ENCODE measurements around the gene TMEM203.

TMEM203 gene

GRCh38 chr9:137194909-137195308, 10.5 kb downstream of the TMEM203 start:
- DNase-seq (ENCODE audit: low read depth in 2 of 2): no peak

DNA sequence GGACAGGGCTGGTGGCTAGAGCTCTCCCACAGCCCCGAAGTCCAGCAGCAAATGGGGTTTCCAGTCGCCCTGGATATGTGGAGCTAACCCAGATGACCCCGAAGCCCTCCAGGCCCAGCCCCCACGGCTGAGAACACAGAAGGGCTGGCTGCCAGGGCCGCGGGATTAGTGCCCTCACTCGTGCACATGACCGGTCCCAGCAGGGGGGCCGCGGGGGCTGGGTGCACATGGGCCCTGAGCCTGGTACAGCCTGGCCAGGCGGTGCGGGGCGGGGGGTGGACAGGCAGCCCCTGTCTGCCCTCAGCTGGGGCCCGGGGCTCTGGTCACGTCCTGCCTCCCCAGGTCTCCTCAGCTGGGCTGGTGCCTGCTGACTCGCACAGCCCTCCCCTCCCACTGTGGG, 11.1 kb downstream of the TMEM203 start:
- DNase-seq (ENCODE audit: low read depth in 2 of 2): no peak

GRCh38 chr9:137193771-137194170, 11.7 kb downstream of the TMEM203 start:
- no peak for DNase-seq (ENCODE audit: low read depth in 2 of 2)

- no peak for DNase-seq (ENCODE audit: low read depth in 2 of 2)
Observed at GRCh38 chr9:137192859-137193258, 12.6 kb downstream of the TMEM203 start.

- DNase-seq (ENCODE audit: low read depth in 2 of 2): no peak
Observed at GRCh38 chr9:137192448-137192780, 13.0 kb downstream of the TMEM203 start.

DNA sequence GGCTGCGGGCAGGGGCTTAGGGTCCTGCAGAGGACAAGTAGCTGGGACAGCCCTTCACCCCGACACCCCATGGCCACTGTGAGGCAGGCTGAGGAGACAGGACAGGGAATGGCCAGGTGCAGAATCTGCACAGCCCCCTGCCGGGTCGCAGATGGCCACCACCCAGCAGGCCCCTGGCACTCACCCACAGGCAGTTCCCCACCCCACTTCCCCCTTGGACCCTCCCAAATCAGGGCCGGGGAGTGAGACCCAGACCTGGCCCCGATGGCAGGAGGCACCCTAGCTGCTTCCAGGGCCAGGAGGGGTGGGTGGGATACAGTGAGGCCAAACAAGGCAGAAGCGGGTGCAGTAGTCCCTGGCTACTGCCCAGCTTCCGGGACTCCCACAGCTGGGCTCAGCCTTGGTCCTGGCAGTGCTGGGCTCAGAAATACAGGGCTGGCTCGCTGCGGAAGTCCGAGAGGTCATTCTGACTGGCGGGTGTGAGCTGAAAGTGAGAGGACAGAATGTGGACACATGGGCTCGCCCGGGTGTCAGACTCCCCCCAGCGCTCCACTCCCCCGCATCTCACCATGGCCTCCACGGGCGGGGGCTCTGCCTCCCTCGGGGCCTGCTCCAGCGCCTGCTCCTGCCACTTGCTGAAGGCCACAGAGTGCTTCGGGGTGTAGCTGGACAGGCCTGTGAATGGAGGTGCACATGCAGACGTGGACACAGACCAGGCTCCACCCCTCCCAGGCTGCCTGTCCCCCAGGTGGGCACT, 13.6 kb downstream of the TMEM203 start:
- DNase-seq (ENCODE audit: low read depth in 2 of 2): no peak

- DNase-seq (ENCODE audit: low read depth in 2 of 2): no peak
Observed at GRCh38 chr9:137191245-137191644, 14.2 kb downstream of the TMEM203 start.

DNA sequence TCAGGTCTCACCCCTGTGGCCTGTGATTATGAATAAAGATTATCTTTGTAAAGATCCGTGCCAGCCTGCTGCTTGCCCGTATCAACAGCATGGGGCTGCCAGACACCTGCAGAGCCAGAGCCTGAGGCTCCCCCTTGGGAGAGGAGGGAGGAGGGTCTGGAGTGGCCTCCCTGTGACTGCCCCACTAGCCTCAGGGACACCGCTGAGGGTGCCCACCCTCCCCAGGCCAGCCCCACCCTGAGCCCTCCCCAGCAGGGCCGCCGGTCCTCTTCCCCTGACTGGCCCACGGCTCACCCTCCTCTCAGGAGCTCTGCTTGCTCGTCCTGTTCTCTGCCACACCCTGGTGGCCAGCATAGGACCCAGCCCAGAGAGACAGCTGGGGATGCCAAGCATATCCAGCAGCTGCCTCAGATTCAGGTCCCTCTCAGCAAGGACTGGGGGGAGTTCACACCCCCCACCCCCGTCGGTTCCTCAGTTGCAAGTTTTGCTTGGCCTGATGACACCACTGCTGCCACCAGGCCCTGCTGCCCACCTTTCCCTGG, 15.1 kb downstream of the TMEM203 start:
- no peak for DNase-seq (ENCODE audit: low read depth in 2 of 2)

GRCh38 chr9:137189297-137190295, 15.9 kb downstream of the TMEM203 start:
- no peak for DNase-seq (ENCODE audit: low read depth in 2 of 2)

- DNase-seq (ENCODE audit: low read depth in 2 of 2): peak; percentile 74 to 78
Observed at GRCh38 chr9:137188490-137189296, 16.8 kb downstream of the TMEM203 start, which contains the start of the genes ANAPC2 and SSNA1. Gene ANAPC2, minus strand, starts transcription at chr9:137188560. Its CDS starts 28 bp downstream, at chr9:137188532. Gene SSNA1, plus strand, starts transcription at chr9:137188676. Its CDS starts 51 bp downstream, at chr9:137188727.

DNA sequence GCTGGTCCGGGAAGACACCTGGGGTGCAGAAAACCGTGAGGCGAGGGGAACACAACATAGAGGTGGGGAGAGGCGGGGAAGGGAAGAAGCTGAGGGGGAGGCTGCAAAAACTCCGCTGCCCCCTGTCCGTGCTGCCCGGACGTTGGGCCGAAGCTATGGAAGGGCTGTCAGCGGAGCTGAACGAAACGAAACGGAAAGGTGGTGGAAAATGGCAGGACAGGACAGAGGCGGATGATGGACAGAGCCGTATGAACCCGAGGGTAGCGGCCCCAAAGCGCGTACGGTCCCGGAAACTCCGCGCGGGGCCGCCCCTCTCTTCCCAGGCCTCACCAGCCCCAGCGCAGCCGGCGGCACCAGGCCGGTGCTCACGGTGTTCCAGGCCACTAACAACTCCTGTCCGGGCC, 17.4 kb downstream of the TMEM203 start:
- DNase-seq (ENCODE audit: low read depth in 2 of 2): no peak

DNA sequence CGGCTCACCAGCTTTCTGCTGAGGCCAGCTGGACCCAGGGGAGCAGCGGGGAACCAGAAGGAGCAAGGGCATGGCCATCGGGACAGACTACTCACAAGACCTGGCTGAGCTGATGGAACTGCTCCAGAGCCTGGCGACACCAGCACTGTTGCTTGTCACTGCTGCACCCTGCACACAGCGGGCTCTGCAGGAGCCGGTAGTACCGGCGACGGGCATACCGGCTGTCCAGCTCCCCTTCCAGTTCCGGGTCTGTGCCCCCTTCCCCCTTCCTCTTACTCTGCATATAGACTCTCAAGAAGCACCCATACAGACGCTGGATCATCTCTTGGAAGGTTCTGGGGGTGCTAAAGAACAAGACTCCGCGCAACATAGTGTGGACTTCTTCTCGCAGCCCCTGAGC, 18.1 kb downstream of the TMEM203 start:
- no peak for DNase-seq (ENCODE audit: low read depth in 2 of 2)

DNA sequence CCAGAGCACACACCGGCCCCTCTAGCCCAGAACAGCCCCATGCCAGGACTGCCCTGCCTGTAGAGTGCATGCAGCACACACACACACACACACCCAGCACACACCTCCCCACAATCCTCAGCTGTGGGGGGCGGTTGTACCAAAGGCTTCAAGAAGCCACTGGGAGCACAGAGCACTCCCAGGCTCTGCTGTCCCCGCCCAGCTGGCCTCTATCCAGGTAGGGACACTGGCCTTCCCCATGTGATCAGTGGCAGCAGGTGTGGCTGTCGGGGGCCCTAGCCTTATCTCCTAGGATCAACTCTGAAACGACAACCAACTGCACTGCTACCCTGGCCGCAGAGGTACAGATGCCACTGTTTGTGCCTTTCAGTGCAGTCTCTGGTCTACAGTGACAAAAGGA, 19.1 kb downstream of the TMEM203 start:
- DNase-seq (ENCODE audit: low read depth in 2 of 2): no peak

- DNase-seq (ENCODE audit: low read depth in 2 of 2): no peak
Observed at GRCh38 chr9:137185921-137186320, 19.5 kb downstream of the TMEM203 start.

DNA sequence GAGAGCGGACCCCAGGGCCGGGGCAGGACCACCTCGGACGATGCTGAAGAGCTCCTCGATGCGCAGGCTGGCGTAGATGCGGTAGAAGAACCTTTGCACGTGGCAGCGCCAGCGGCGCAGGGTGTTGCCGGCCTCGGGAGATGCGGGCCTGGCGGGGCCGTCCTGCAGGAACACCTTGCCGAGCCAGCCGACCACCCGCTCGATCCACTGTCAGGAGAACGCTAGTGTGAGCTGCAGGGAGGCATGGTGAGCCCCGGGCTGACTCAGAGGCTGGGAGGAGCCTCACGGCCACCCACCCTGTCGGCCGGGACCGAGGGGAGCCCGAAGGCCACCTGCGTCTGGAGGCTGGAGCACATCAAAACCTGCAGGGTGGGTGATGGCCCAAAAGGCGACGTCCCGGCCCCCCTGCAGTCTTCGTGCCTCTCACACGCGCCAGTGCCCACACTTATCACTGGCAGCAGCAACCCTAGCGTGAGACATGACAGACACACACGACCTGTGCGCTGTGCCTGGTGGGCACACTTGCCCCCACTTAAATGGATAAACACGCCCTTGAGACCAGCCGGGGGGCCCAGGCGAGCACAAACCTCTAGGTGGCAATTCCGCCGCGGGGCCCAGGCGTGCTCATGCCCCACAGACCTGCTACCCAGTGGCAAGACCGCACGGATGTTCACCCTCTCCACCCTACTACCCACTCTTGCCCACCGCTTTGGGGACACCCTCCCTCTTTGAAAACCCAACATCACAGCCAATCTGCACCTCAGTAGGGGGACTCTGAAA, 20.4 kb downstream of the TMEM203 start:
- no peak for DNase-seq (ENCODE audit: low read depth in 2 of 2)

DNA sequence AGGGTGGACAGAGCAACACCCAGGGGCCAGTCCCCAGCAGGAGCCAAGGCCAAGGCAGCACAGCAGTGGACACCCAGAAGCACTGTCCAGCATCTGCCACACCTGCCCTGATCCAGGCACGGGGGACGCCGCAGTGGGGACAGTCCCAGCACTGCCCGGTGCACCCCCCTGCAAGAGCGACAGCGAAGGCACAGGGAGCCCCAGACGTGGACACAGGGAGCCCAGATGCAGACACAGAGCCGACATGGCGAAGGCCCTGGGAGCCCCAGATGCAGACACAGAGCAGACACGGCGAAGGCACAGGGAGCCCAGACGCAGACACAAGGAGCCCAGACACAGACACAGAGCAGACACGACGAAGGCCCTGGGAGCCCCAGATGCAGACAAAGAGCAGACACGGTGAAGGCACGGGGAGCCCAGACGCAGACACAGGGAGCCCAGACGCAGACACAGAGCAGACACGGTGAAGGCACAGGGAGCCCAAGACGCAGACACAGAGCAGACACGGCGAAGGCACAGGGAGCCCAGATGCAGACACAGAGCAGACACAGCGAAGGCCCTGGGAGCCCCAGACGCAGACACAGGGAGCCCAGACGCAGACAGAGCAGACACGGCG, 21.4 kb downstream of the TMEM203 start:
- DNase-seq (ENCODE audit: low read depth in 2 of 2): no peak

DNA sequence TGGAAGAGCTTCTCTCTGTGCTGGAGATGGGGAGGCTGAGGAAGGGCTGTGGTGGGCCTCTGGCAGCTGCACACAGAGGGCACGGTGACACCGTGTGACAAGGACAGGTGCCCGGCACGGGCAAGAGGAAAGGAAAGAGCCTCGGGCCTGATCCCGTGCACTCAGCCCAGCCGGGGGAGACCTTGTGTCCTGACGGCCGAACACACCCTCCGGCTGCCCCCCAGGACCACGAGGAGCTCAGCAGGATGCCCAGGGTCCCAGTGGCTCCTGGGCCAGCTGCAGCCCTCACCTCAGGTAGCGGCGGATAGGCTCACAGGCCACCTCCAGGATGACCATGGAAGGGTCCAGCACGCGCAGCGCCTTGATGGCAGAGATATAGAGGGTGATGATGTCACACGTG, 22.6 kb downstream of the TMEM203 start:
- DNase-seq (ENCODE audit: low read depth in 2 of 2): no peak

- no peak for DNase-seq (ENCODE audit: low read depth in 2 of 2)
Observed at GRCh38 chr9:137181680-137182079, 23.8 kb downstream of the TMEM203 start.

DNA sequence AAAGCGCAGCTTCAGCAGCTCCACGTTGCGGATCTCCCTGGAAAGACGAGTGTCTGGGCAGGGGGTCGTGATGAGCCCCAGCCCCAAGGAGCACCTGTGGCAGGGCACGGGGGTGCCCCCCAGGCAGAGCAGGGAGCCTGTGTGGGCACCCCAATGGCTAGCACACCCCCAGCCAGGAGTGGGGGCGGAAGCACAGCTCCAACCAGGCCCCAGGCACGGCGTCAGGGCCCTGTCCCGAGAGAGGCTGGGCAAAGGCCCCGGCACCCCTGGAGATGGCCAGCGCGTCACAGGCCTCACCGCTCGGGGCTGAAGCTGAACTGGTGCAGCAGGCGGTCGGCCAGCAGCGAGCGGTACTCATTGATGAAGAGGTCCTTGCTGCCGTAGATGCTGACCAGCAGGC, 25.0 kb downstream of the TMEM203 start:
- no peak for DNase-seq (ENCODE audit: low read depth in 2 of 2)

DNA sequence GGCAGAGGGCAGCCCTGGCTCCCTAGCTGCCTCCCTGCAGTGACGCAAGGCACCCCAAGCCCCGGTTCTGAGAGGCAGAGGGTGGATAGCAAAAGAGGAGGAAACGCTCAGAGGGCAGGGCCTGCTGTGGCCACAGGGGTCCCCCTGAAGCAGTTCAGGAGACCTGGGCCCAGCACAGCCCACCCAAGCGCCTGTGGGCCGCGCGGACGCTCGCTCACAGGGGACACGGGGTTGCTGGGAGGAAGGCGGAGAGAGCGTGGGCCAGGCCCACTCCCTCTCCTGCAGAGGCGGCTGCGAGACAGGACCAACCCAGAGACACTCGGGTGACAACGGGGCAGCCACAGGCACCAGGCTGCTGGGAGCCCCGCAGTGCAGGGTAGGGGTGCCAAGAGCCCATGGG, 25.7 kb downstream of the TMEM203 start:
- no peak for DNase-seq (ENCODE audit: low read depth in 2 of 2)
